ENCODE measurements around the gene STARD9.
A peak's percentile ranks its signal among the peaks of the same experiment; 100 is the strongest.

Gene STARD9

GRCh38 chr15:42736178-42736792, 160.9 kb downstream of the STARD9 start:
- TF ChIP-seq REST (IDR thresholded peaks at IDR 0.05; ENCODE audit: low read depth) (no peak), YY1 (IDR thresholded peaks at IDR 0.05; ENCODE audit: low read depth) (no peak), TCF12 (IDR thresholded peaks at IDR 0.05; ENCODE audit: low read depth) (no peak), CEBPB (IDR thresholded peaks at IDR 0.05) (no peak), ZBTB7A (IDR thresholded peaks at IDR 0.05; ENCODE audit: low read depth) (0 out of 2 replicates have a peak, but pooled peaks have one; percentile 84), CREB1 (IDR thresholded peaks at IDR 0.05; ENCODE audit: low read depth) (no peak)

- TF ChIP-seq FOXM1 (IDR thresholded peaks at IDR 0.05; ENCODE audit: borderline replicate concordance, low read depth) = no peak
- no peak for TF ChIP-seq TEAD4 (IDR thresholded peaks at IDR 0.05)
- TF ChIP-seq RAD21 (IDR thresholded peaks at IDR 0.05; ENCODE audit: low read depth) = no peak
- TF ChIP-seq TAF1 (IDR thresholded peaks at IDR 0.05; ENCODE audit: low read depth) = peak; percentile 85
- TF ChIP-seq CREB1 (IDR thresholded peaks at IDR 0.05; ENCODE audit: low read depth) = no peak
- TF ChIP-seq EP300 (IDR thresholded peaks at IDR 0.05; ENCODE audit: borderline replicate concordance) = no peak; the same call in 1 of the 2 replicates
- peak; percentile 36; the same call in 1 of the 2 replicates for TF ChIP-seq MAX (IDR thresholded peaks at IDR 0.05)
- no peak for TF ChIP-seq REST (IDR thresholded peaks at IDR 0.05; ENCODE audit: low read depth)
- TF ChIP-seq YY1 (IDR thresholded peaks at IDR 0.05; ENCODE audit: low read depth) = peak; percentile 87
- TF ChIP-seq TCF12 (IDR thresholded peaks at IDR 0.05; ENCODE audit: low read depth) = no peak
- no peak for TF ChIP-seq USF1 (IDR thresholded peaks at IDR 0.05)
- TF ChIP-seq EGR1 (IDR thresholded peaks at IDR 0.05) = no peak
- TF ChIP-seq CEBPB (IDR thresholded peaks at IDR 0.05) = no peak
- TF ChIP-seq ZBTB7A (IDR thresholded peaks at IDR 0.05; ENCODE audit: low read depth) = 0 out of 2 replicates have a peak, but pooled peaks have one; percentile 19
- no peak for TF ChIP-seq NFIC (IDR thresholded peaks at IDR 0.05)
These were observed 161.6 kb downstream of the STARD9 start, which contains the start of gene CDAN1 for GRCh38 chr15:42736793-42737528. Gene CDAN1, minus strand, starts transcription at chr15:42737128. Its CDS starts 26 bp downstream, at chr15:42737102.

GRCh38 chr15:42737529-42738328, 162.3 kb downstream of the STARD9 start:
- TF ChIP-seq RAD21 (IDR thresholded peaks at IDR 0.05; ENCODE audit: low read depth) = peak; percentile 42; the same call in 1 of the 2 replicates
- TF ChIP-seq FOXM1 (IDR thresholded peaks at IDR 0.05; ENCODE audit: borderline replicate concordance, low read depth) = no peak

GRCh38 chr15:42741710-42742109, 166.3 kb downstream of the STARD9 start:
- no peak for TF ChIP-seq TAF1 (IDR thresholded peaks at IDR 0.05; ENCODE audit: low read depth)
- TF ChIP-seq CREB1 (IDR thresholded peaks at IDR 0.05; ENCODE audit: low read depth) = no peak
- TF ChIP-seq NFIC (IDR thresholded peaks at IDR 0.05) = no peak
- no peak for TF ChIP-seq TEAD4 (IDR thresholded peaks at IDR 0.05)
- TF ChIP-seq EGR1 (IDR thresholded peaks at IDR 0.05) = no peak
- TF ChIP-seq YY1 (IDR thresholded peaks at IDR 0.05; ENCODE audit: low read depth) = no peak
- TF ChIP-seq REST (IDR thresholded peaks at IDR 0.05; ENCODE audit: low read depth) = no peak
- TF ChIP-seq RAD21 (IDR thresholded peaks at IDR 0.05; ENCODE audit: low read depth) = no peak
